ENCODE measurements around the gene TDG. TPM values are rescaled to one million over a fixed set of nuclear protein-coding genes. Genes with fewer than 3 reads are reported as not detected.
A peak's percentile ranks its signal among the peaks of the same experiment; 100 is the strongest.

Gene TDG
- total RNA-seq, 6 donors from 2014 or later = 14.8 to 24.5 (median 17.4) TPM

DNA sequence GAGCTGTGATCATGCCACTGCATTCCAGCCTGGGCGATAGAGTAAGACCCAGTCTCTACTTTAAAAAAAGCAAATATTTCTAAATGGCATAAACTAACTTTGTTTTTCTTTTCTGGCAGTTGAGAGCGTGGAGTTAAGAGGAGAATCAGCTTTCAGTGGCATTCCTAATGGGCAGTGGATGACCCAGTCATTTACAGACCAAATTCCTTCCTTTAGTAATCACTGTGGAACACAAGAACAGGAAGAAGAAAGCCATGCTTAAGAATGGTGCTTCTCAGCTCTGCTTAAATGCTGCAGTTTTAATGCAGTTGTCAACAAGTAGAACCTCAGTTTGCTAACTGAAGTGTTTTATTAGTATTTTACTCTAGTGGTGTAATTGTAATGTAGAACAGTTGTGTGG is 21.2 kb downstream of the TDG start:
- no peaks in the 10 kb centered on the region for H3K9me3 ChIP-seq
- WGBS, 2 donors = 66 to 92% methylated on average over 2 of the region's 2 CpGs
- no peak overlapping the region for H3K4me3 ChIP-seq
- no peaks in the 10 kb centered on the region for H3K27me3 ChIP-seq
- ATAC-seq (ENCODE audit: low FRiP score in 2 of 2) = no peak
- H3K4me1 ChIP-seq = no peaks in the 10 kb centered on the region
- TF ChIP-seq, protein P1, sequence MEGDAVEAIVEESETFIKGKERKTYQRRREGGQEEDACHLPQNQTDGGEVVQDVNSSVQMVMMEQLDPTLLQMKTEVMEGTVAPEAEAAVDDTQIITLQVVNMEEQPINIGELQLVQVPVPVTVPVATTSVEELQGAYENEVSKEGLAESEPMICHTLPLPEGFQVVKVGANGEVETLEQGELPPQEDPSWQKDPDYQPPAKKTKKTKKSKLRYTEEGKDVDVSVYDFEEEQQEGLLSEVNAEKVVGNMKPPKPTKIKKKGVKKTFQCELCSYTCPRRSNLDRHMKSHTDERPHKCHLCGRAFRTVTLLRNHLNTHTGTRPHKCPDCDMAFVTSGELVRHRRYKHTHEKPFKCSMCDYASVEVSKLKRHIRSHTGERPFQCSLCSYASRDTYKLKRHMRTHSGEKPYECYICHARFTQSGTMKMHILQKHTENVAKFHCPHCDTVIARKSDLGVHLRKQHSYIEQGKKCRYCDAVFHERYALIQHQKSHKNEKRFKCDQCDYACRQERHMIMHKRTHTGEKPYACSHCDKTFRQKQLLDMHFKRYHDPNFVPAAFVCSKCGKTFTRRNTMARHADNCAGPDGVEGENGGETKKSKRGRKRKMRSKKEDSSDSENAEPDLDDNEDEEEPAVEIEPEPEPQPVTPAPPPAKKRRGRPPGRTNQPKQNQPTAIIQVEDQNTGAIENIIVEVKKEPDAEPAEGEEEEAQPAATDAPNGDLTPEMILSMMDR (IDR thresholded peaks at IDR 0.05) = no peak
- TF ChIP-seq POLR2A (IDR thresholded peaks at IDR 0.05) (no peak), EP300 (IDR thresholded peaks at IDR 0.05) (no peak), POLR2AphosphoS5 (IDR thresholded peaks at IDR 0.05) (no peak)
- peaks cover 41 to 68% (median 49%) of the 10 kb centered on the region in 4 donors for H3K36me3 ChIP-seq
- H3K27ac ChIP-seq = no peak overlapping the region
- DNase-seq = no peak

DNA sequence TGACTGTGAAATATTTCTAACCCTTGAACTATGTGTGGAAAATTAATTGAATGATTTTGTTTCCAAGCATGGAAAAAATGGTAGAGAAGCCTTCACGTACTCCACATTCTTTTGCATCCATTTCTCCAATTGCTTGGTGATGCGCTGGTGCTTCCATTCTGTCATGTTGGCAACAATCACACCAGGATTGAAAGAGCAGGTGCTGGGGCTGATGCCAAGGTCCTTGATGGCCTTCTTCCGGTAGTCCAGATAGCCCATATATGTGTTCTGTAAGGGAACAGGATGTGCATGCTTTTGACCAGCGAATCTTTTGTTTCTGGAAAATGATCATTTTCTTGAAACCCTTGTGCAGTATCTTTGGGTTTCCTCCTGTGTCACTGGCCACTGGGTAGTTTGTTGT is 28.6 kb downstream of the TDG start:
- H3K4me3 ChIP-seq = no peak overlapping the region
- no peaks in the 10 kb centered on the region for H3K27me3 ChIP-seq
- DNase-seq (no peak), ATAC-seq (ENCODE audit: low FRiP score in 2 of 2) (no peak)
- H3K36me3 ChIP-seq = peaks cover 0 to 10% (median 1%) of the 10 kb centered on the region in 4 donors
- WGBS, 2 donors = 83 to 89% methylated on average over 4 of the region's 4 CpGs
- H3K4me1 ChIP-seq = no peaks in the 10 kb centered on the region
- H3K9me3 ChIP-seq = no peaks in the 10 kb centered on the region
- H3K27ac ChIP-seq = no peak overlapping the region
- TF ChIP-seq, protein P1 (IDR thresholded peaks at IDR 0.05) = no peak
- no peak for TF ChIP-seq EP300 (IDR thresholded peaks at IDR 0.05)
- no peak for TF ChIP-seq POLR2AphosphoS5 (IDR thresholded peaks at IDR 0.05)
- no peak for TF ChIP-seq POLR2A (IDR thresholded peaks at IDR 0.05)

DNA sequence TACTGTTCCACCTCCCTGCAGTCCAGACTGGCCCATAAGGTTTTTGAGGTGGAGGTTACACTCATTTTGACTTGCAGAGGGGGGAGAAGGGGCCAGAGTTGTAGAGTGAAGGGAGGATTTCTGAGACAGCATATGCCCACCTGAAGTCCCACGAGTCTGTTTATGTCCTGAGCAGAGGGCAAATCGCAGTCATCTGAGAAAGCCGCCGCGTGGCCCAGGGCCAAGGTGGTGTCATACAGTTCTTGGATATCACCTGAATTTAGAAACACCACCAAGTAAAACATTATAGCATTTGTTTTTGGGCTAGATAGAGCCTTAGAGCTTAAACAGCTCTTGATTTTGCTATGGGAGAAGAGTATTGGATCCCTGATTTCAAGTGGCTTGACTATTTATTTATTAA is 30.9 kb downstream of the TDG start:
- Histone ChIP-seq H3K36me3 (no peaks in the 10 kb centered on the region), H3K27me3 (no peaks in the 10 kb centered on the region), H3K27ac (no peak overlapping the region), H3K4me1 (no peaks in the 10 kb centered on the region), H3K4me3 (no peak overlapping the region), H3K9me3 (no peaks in the 10 kb centered on the region)
- WGBS, 2 donors = 86 to 93% methylated on average over 5 of the region's 5 CpGs
- ATAC-seq (ENCODE audit: low FRiP score in 2 of 2) (no peak), DNase-seq (peak in 1 of 2 donors; percentile 55)
- no peak for TF ChIP-seq EP300 (IDR thresholded peaks at IDR 0.05)
- TF ChIP-seq, protein P1 (IDR thresholded peaks at IDR 0.05) = no peak

DNA sequence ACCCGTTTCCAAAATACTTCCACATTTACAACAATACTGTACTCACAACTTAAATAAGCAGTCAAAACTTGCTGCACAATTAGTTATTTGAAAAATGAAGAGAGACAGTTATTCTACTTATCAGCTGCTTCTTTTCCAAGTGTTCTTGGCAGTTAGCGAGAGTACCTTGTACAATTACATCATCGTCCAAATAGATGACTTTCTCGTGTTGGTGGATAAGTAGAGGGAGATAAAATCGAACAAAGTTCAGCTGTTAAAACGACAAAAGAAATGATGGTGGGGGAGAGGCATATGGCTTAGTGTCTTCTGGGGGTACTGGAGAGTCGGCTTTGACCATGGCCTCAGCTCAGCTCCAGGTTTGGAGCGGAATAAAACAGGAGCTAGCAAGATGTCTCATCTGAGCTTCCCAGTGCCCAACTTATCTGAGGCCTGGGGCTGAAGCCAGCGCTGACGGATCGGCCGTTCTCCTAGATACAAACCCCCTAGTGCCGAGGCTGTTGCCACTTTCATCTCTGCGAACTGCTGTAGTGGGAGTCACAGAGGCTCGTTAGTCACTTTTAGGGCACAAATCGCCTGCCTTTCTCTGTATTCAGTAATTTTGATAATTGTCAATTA is 31.7 kb downstream of the TDG start:
- TF ChIP-seq, protein P1 (IDR thresholded peaks at IDR 0.05) = no peak
- TF ChIP-seq POLR2AphosphoS5 (IDR thresholded peaks at IDR 0.05) (no peak), EP300 (IDR thresholded peaks at IDR 0.05) (no peak), POLR2A (IDR thresholded peaks at IDR 0.05) (no peak)
- Histone ChIP-seq H3K4me3 (no peak overlapping the region), H3K9me3 (no peaks in the 10 kb centered on the region), H3K4me1 (no peaks in the 10 kb centered on the region), H3K36me3 (no peaks in the 10 kb centered on the region), H3K27ac (no peak overlapping the region), H3K27me3 (no peaks in the 10 kb centered on the region)
- DNase-seq (no peak), ATAC-seq (ENCODE audit: low FRiP score in 2 of 2) (peak in 1 of 2 donors; percentile 71)
- WGBS, 2 donors = 65 to 78% methylated on average over 16 of the region's 16 CpGs

DNA sequence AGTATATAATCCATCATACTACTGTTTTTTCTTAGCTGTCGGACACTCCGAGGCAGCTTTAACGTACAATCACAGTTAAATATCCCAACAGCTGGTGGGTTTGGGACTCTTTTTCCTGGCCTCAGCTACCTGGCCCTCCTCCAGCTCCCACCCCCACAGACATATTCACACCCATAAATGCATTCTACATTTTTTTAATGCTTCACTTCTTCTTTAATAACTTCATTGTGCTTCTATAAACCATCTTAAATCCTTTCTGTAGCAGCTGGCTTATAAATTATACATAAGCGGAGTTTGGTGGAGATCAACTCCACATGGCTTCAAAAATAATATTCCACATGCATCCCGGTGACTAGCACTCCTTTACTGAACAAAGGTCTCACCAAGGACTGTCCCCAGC is 33.3 kb downstream of the TDG start:
- Histone ChIP-seq H3K27ac (no peak overlapping the region), H3K36me3 (no peaks in the 10 kb centered on the region), H3K27me3 (no peaks in the 10 kb centered on the region), H3K4me1 (no peaks in the 10 kb centered on the region), H3K4me3 (no peak overlapping the region), H3K9me3 (no peaks in the 10 kb centered on the region)
- TF ChIP-seq, protein P1 (IDR thresholded peaks at IDR 0.05) = no peak
- TF ChIP-seq POLR2A (IDR thresholded peaks at IDR 0.05) (no peak), POLR2AphosphoS5 (IDR thresholded peaks at IDR 0.05) (no peak), EP300 (IDR thresholded peaks at IDR 0.05) (no peak)
- ATAC-seq (ENCODE audit: low FRiP score in 2 of 2) (no peak), DNase-seq (no peak)
- WGBS, 2 donors = 86 to 87% methylated on average over 5 of the region's 5 CpGs

Measured in upper lobe of left lung (tissue), 6 donors.